Endothelial cell of umbilical vein (primary cell): ENCODE results near the gene CHID1. TPM values are rescaled to one million over a fixed set of nuclear protein-coding genes. Genes with fewer than 3 reads are reported as not detected.

Source experiments
- BruUV-seq: library from RNA; stranded (reverse); fragments of 400-500 nt; replicated peaks from 2 replicates; lab custom pipeline; 2021; lab: Mats Ljungman, UMichigan
- CTCF ChIA-PET: fragments of 300-600, 350-600 bp; sonication (Branson Sonifier 250); formaldehyde crosslinking; loops from one replicate; lab custom pipeline; 2021; ENCODE audit warnings: antibody characterized with exemption, inconsistent platforms; lab: Charles Lee
- POLR2A ChIA-PET: fragments of 300-600, 350-600 bp; sonication (Branson Sonifier 250); formaldehyde crosslinking; loops from one replicate; lab custom pipeline; 2021; ENCODE audit warnings: antibody characterized with exemption, inconsistent platforms; lab: Charles Lee
- DNase-seq: peaks from one replicate; pipeline ENCODE4 v3.0.0-alpha.2; 2011; ENCODE audit warnings: low read depth, low spot score
- FAIRE-seq: peaks from 2 replicates; lab custom pipeline; 2011; peaks lifted over from hg19 to GRCh38; lab: Jason Lieb, UNC
- H2AFZ ChIP-seq: 2 replicates; pipeline ENCODE4 v1.6.0; 2012; ENCODE audit warnings: low read depth, low read length, control low read depth, inconsistent platforms
- H3K27ac ChIP-seq: 2 replicates; pipeline ENCODE4 v1.5.1; 2011; ENCODE audit warnings: low read depth, mild to moderate bottlenecking, control low read depth, low read length, moderate library complexity; ENCODE audit not compliant: insufficient read depth
- H3K27me3 ChIP-seq, 2 experiments: 2 replicates each; pipeline versions ENCODE4 v1.6.0 to v1.6.1; 2011; ENCODE audit warnings: low read length in 2 of 2, mixed read lengths in 1 of 2; ENCODE audit not compliant: control insufficient read depth in 2 of 2, insufficient read depth in 2 of 2
- H3K36me3 ChIP-seq, 2 experiments: 2 replicates in 1 of 2; 3 replicates in 1 of 2; pipeline ENCODE4 v1.5.1; 2011; ENCODE audit warnings: low read length in 2 of 2, mild to moderate bottlenecking in 1 of 2, moderate library complexity in 1 of 2; ENCODE audit not compliant: control insufficient read depth in 2 of 2, insufficient read depth in 2 of 2; ENCODE audit errors: extremely low read depth in 1 of 2
- H3K4me1 ChIP-seq: 3 replicates; pipeline ENCODE4 v1.5.1; 2011; ENCODE audit warnings: mild to moderate bottlenecking, low read length; ENCODE audit not compliant: control insufficient read depth, insufficient read depth; ENCODE audit errors: extremely low read depth
- H3K4me2 ChIP-seq: 2 replicates; pipeline ENCODE4 v1.6.1; 2011; ENCODE audit warnings: low read length, control low read depth, mixed read lengths; ENCODE audit not compliant: insufficient read depth
- H3K4me3 ChIP-seq, 3 experiments: fragments of 200-600 bp in 1 of 3; sonication (generic), shearing (Covaris generic) in 1 of 3; replicated peaks in 1 of 3; 2 replicates each; pipeline ENCODE4 v1.5.1; 2011 to 2016; ENCODE audit warnings: control low read depth in 3 of 3, low read length in 3 of 3, mild to moderate bottlenecking in 2 of 3, inconsistent platforms in 1 of 3, low read depth in 1 of 3, moderate library complexity in 1 of 3; ENCODE audit not compliant: insufficient read depth in 1 of 3
- H3K79me2 ChIP-seq: 2 replicates; pipeline ENCODE4 v1.6.0; 2012; ENCODE audit warnings: low read length, inconsistent platforms; ENCODE audit not compliant: control insufficient read depth, insufficient read depth
- H3K9ac ChIP-seq: replicated peaks from 2 replicates; pipeline ENCODE3; 2011; ENCODE audit warnings: low read length, control low read depth; ENCODE audit not compliant: insufficient read depth; ENCODE audit errors: extremely low read depth
- H3K9me1 ChIP-seq: replicated peaks from 3 replicates; pipeline ENCODE4 v1.6.0; 2011; ENCODE audit warnings: mild to moderate bottlenecking, low read length; ENCODE audit not compliant: control insufficient read depth, insufficient read depth; ENCODE audit errors: extremely low read depth
- H3K9me3 ChIP-seq: replicated peaks from 2 replicates; pipeline ENCODE4 v1.5.1; 2012; ENCODE audit warnings: low read length, inconsistent platforms; ENCODE audit not compliant: control insufficient read depth, insufficient read depth
- H4K20me1 ChIP-seq: replicated peaks from 2 replicates; pipeline ENCODE3; 2011; ENCODE audit warnings: mild to moderate bottlenecking, low read length; ENCODE audit not compliant: control insufficient read depth, insufficient read depth; ENCODE audit errors: extremely low read depth
- GATA2 ChIP-seq: IDR thresholded peaks from 2 replicates; pipeline ENCODE4 v1.7.0; 2011; ENCODE audit warnings: low read depth, mild to moderate bottlenecking, moderate library complexity, mixed read lengths, low read length; ENCODE audit not compliant: insufficient read length, insufficient read depth
- dilution Hi-C: fragments of 300-500 bp; cut with MboI; formaldehyde crosslinking; loops from one replicate; pipeline ENCODE4 v1.15.0; 2019; ENCODE audit warnings: low sequenced_read_pairs; ENCODE audit not compliant: extremely low pct_ligation_motif_present
- intact Hi-C: fragments of 100-400 bp; cut with micrococcal nuclease; formaldehyde crosslinking; loops from one replicate; pipeline ENCODE4 v1.10.0; 2022
- polyA plus RNA-seq, 4 experiments: library from polyadenylated mRNA; depleted of rRNA in 3 of 4; stranded (reverse) in 3 of 4; unstranded in 1 of 4; fragments of >200 nt; gene quantifications; 2 replicates each; pipeline versions ENCODE4 v1.2.1 to v1.2.3, GENCODE V29; 2011 to 2012; ENCODE audit warnings: missing spikeins in 1 of 4
- small RNA-seq: library from RNA; depleted of rRNA; stranded (forward); fragments of <200 nt; gene quantifications from one replicate; pipeline ENCODE3, GENCODE V24; 2012; ENCODE audit warnings: low replicate concordance, low read depth; ENCODE audit not compliant: insufficient read depth, insufficient read length
- total RNA-seq: library from RNA; stranded (reverse); gene quantifications from 2 replicates; pipeline ENCODE4 v1.2.3, GENCODE V29; 2021
- TF ChIP-seq, protein P1 (sequence below): IDR thresholded peaks from 2 replicates; pipeline ENCODE4 v1.6.1; 2011; ENCODE audit not compliant: insufficient read depth, insufficient read length

The CHID1 gene
- total and polyA plus RNA-seq, 2 donors (not counting 3 experiments of a cell fraction or from before 2014, with no cell fraction given): 89.8 to 107 TPM

DNA sequence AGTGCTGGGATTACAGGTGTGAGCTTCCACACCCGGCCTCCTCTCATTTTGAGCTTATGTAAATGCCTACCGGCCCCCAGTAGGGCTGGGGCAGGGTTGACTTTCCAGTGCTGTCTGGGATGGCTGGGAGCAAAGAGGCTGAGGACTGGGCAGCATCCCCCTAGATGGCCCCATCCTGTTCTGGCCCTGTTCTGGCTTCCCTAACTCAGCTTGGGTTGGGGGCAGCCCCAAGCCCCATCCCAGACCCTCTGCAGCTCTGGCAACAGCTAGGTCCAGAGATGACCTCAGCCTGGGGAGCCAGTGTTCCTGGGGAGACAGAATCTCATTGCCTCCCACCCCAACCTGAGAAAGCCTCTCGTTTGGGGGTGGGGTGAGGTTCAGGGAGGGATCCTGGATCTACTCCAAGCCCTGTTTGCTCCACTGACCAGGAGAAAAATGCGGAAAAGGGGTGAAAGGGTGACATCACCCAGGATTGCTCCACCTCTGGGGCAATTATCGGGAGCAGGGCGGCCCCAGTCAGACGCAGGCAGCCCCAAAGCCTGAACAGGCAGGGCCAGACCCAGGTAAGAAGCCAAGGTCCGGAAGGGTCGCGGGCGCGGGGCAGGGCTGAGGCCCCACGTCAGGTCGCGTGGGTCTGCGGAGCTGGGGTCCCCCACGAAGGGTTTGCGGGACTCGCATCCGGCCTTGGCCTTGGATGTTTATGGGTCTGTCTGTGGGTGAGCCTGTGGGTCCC lies 92.0 kb downstream of the CHID1 start, which contains the start of gene PNPLA2:
Gene PNPLA2, plus strand, starts transcription at position 519 of the 733 bp plus-strand sequence. CDS start 805 bp downstream, outside the sequence.
- intact Hi-C loops: loop anchor here (1.0 to 2.0 kb wide), 3 partner anchors 9 to 16 kb away; partner anchors contain the start of gene RPLP2
- Histone ChIP-seq H3K9me1 (no peaks in the 10 kb centered on the region), H3K4me1 (peaks cover 20% of the 10 kb centered on the region), H4K20me1 (no peaks in the 10 kb centered on the region), H2AFZ (peak within 1 kb of the TSS; percentile 93), H3K9ac (peak within 1 kb of the TSS; percentile 94), H3K27ac (peak within 1 kb of the TSS; percentile 89), H3K4me3 (peak within 1 kb of the TSS; percentile 66 to 79 (median 77)), H3K27me3 (no peaks in the 10 kb centered on the region), H3K36me3 (peaks cover 0 to 10% of the 10 kb centered on the region in 2 experiments), H3K9me3 (no peaks in the 10 kb centered on the region), H3K79me2 (peaks cover 19% of the 10 kb centered on the region), H3K4me2 (peak within 1 kb of the TSS; percentile 70)
- TF ChIP-seq, protein P1, sequence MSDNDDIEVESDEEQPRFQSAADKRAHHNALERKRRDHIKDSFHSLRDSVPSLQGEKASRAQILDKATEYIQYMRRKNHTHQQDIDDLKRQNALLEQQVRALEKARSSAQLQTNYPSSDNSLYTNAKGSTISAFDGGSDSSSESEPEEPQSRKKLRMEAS: no peak
- TF ChIP-seq GATA2: no peak
- no peak for FAIRE-seq
- no peak for DNase-seq
- ChIA-PET CTCF (interaction anchor here (1.1 to 2.7 kb wide), 4 partner anchors 8 to 16 kb away, joined by 3 to 11 read pairs (median 8); partner anchors contain the start of gene RPLP2), POLR2A (interaction anchor here (0.6 to 3.3 kb wide), 10 partner anchors 9 to 263 kb away, joined by 3 to 23 read pairs (median 11); partner anchors contain the start of genes CEND1, GATD1, RPLP2 and TSPAN4)
- no TSS peak for BruUV-seq
- dilution Hi-C loops: no loop called here

Small RNAs within 50 kb of the gene (small RNA-seq; reads per million reads assigned to genes)
- not detected for gene RNU6-1025P

Other genes starting within 250 kb of the CHID1 start
- gene DEAF1, start 215.6 kb downstream of the CHID1 start, total RNA-seq: 50.3 and 55.7 TPM in 2 replicates
- gene DEAF1, start 215.6 kb downstream of the CHID1 start, polyA plus RNA-seq: 43.6 and 45.5 TPM in 2 replicates
- 24.1 and 26.6 TPM in 2 replicates for gene TMEM80, start 215.0 kb downstream of the CHID1 start, total RNA-seq
- gene TMEM80, start 215.0 kb downstream of the CHID1 start, polyA plus RNA-seq: 17.9 and 21.2 TPM in 2 replicates
- gene EPS8L2, start 204.6 kb downstream of the CHID1 start, total RNA-seq: 6.0 and 12.5 TPM in 2 replicates
- gene EPS8L2, start 204.6 kb downstream of the CHID1 start, polyA plus RNA-seq: 5.2 and 5.9 TPM in 2 replicates
- 287 and 294 TPM in 2 replicates for gene TALDO1, start 163.3 kb downstream of the CHID1 start, total RNA-seq
- 184 and 211 TPM in 2 replicates for gene TALDO1, start 163.3 kb downstream of the CHID1 start, polyA plus RNA-seq
- 78.5 and 83.1 TPM in 2 replicates for gene GATD1, start 133.3 kb downstream of the CHID1 start, total RNA-seq
- gene GATD1, start 133.3 kb downstream of the CHID1 start, polyA plus RNA-seq: 70.6 and 90.8 TPM in 2 replicates
- gene CEND1, start 120.7 kb downstream of the CHID1 start, total RNA-seq: 0.40 and 0.83 TPM in 2 replicates
- gene CEND1, start 120.7 kb downstream of the CHID1 start, polyA plus RNA-seq: 0.15 and 0.27 TPM in 2 replicates
- 24.9 and 29.3 TPM in 2 replicates for gene SLC25A22, start 112.5 kb downstream of the CHID1 start, total RNA-seq
- gene SLC25A22, start 112.5 kb downstream of the CHID1 start, polyA plus RNA-seq: 24.5 and 27.4 TPM in 2 replicates
- gene PIDD1, start 105.6 kb downstream of the CHID1 start, total RNA-seq: 30.6 and 30.7 TPM in 2 replicates
- 28.2 and 41.0 TPM in 2 replicates for gene PIDD1, start 105.6 kb downstream of the CHID1 start, polyA plus RNA-seq
- gene RPLP2, start 100.8 kb downstream of the CHID1 start, total RNA-seq: 1,644 and 1,739 TPM in 2 replicates
- gene RPLP2, start 100.8 kb downstream of the CHID1 start, polyA plus RNA-seq: 1,579 and 3,225 TPM in 2 replicates
- 75.6 and 83.0 TPM in 2 replicates for gene PNPLA2, start 91.9 kb downstream of the CHID1 start, total RNA-seq
- gene PNPLA2, start 91.9 kb downstream of the CHID1 start, polyA plus RNA-seq: 73.1 and 80.3 TPM in 2 replicates
- 8.4 and 9.7 TPM in 2 replicates for gene CRACR2B, start 82.9 kb downstream of the CHID1 start, total RNA-seq
- 9.3 and 10.7 TPM in 2 replicates for gene CRACR2B, start 82.9 kb downstream of the CHID1 start, polyA plus RNA-seq
- gene CD151, start 77.9 kb downstream of the CHID1 start, total RNA-seq: 515 and 605 TPM in 2 replicates
- gene CD151, start 77.9 kb downstream of the CHID1 start, polyA plus RNA-seq: 1,090 and 1,522 TPM in 2 replicates
- 252 and 259 TPM in 2 replicates for gene POLR2L, start 68.3 kb downstream of the CHID1 start, total RNA-seq
- gene POLR2L, start 68.3 kb downstream of the CHID1 start, polyA plus RNA-seq: 146 and 173 TPM in 2 replicates
- gene TSPAN4, start 68.0 kb downstream of the CHID1 start, total RNA-seq: 86.5 and 114 TPM in 2 replicates
- 199 and 238 TPM in 2 replicates for gene TSPAN4, start 68.0 kb downstream of the CHID1 start, polyA plus RNA-seq
- gene AP2A2, start 15.1 kb upstream of the CHID1 start, total RNA-seq: 92.5 and 92.6 TPM in 2 replicates
- 89.5 and 109 TPM in 2 replicates for gene AP2A2, start 15.1 kb upstream of the CHID1 start, polyA plus RNA-seq
- gene MUC6, start 125.9 kb upstream of the CHID1 start, total RNA-seq: not detected in 2 replicates
- not detected in 2 replicates for gene MUC6, start 125.9 kb upstream of the CHID1 start, polyA plus RNA-seq
- not detected in 2 replicates for gene MUC2, start 164.1 kb upstream of the CHID1 start, total RNA-seq
- gene MUC2, start 164.1 kb upstream of the CHID1 start, polyA plus RNA-seq: not detected in 2 replicates
- not detected in 2 replicates for gene MUC5AC, start 247.1 kb upstream of the CHID1 start, total RNA-seq
- gene MUC5AC, start 247.1 kb upstream of the CHID1 start, polyA plus RNA-seq: not detected in 2 replicates